HG03439 (cell line): ENCODE results near the gene SYNPO.

Source experiments
- ATAC-seq: cut with Tn5 transposase; IDR thresholded peaks from one replicate; pipeline ENCODE4 v1.9.1; 2021; ENCODE audit warnings: mild to moderate bottlenecking, moderate library complexity; ENCODE audit not compliant: unreplicated experiment

Gene SYNPO

DNA sequence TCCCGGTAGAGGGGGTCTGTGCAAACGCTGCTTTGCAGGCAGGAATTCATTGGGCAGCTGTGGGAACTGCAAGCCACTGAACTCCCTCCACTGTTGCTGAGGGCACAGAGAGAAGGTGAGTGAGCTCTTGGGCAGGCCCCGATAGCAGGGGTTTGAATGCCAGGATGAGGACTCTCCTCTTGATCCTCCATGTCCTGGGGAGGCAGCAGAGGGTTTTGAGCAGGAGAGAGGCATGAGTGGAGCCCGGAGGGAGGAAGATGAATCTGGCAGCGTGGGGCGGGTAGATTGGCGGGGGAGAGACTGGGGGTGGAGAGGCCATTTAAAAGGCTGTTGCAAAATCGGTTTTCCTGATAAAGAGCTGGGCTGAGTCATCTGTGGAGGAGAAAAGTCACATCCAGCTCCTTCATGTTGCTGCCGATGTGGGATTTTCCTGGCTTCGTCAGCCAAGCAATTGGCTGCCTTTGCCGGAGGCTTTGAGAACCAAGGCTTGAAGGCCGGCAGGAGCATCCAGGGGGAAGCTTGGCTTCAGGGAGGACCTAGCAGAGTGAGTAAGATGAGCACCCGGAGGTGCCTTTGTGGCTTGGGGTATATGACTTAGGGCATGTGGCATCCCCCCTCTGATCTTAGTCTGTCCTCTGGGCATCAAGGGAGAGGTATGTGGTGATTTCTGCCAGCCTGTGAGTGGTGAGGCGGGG lies at the start of gene SYNPO:
Gene SYNPO, plus strand, starts transcription at position 350 of the 695 bp plus-strand sequence. CDS start 7,616 bp downstream, outside the sequence.
- no peak for ATAC-seq

DNA sequence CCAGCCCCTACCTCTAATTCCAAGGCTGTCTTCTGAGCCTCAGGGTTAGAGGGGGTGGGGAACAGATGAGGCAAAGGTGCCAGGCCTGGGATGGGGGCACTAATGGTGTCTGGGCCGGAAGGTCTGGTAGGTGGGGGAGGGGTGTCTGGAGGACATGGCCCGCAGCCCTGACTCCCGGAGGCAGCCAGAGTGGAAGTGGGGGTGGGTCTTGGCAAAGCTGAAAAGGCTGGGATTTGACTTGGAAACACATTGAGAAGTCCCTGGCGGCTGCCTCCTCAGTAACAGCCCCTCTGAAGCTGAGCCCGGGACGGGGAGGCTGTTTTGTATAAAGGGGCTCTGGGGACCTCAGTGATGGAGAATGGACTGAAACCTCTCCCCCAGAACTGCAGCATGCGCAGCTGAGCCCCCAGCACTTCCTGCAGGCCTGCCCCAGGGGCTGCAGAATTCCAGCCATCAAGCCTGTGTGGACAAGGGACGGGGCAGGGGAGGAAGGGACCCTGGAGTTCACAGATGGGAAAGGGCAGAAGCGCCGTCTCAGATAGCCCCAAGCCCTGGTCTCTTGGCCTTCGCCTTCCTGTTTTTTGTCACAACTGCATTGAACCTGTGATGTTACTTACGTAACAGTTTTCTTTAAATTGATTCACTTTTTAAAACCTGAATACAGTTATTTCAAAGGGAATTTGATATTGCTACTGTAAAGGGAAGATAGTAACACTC lies 49.3 kb upstream of the SYNPO start:
- ATAC-seq: no peak

- ATAC-seq: no peak
Observed at GRCh38 chr5:150593593-150593992, 46.9 kb upstream of the SYNPO start.

DNA sequence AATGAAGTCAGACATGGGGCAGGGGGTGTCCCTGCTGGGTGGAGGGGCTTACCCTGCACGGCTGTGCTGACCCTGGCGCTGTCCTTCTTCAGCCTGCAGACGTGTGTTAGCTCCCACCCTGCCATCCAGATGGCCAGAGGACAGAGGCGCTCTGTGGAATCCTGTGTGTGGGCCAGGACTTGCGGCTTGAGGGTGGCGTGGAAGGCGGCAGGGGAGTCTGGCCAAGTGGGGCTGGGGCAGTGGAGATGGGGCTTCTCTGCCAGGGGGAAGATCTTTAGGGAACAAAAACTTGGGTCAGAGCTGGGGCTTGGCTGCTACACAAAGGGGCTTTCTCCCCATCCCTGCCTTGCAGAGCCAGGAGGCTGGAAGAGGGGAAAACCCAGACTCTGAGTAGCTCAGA lies 46.5 kb upstream of the SYNPO start:
- ATAC-seq: no peak

- no peak for ATAC-seq
Observed at GRCh38 chr5:150595466-150596031, 44.9 kb upstream of the SYNPO start.

DNA sequence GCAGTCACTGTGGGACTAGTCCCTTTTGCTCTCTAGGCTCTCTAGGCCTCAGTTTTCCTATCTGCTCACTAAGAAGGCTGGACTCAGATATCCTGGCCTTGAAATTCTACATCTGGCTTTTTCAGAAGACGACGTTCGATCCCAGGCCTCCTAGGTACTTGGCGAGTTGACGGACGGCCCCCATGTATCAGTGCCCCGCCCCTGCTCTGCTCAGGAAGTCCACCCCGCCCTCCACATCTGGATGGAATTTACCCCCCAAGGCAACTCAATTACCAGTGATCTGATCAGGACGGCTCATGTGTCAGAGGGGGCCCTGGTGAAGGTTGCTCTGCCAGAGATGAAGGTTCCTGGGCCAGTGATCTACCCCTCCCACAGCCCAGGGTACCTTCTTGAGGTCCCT lies 44.1 kb upstream of the SYNPO start:
- ATAC-seq: no peak

- ATAC-seq: no peak
Observed at GRCh38 chr5:150596826-150597225, 43.6 kb upstream of the SYNPO start.

DNA sequence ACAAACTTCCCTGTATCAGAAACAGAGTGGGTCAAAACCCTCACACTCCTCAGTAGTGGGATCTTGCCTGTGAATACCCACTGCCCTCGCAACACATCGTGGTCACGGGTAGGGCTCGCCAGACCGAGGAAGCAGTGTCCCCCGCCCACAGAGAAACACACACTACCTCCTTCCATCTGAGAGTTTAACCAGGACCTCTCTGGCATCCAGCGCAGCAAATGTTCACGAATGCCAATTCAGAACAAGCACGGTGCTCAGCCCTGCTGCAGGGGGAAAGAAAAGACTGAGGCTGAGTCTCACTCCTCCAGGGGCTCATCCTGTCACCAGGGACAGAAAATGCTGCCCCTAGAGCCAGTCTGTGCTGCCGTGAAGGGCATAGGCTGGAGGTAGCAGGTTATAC lies 42.5 kb upstream of the SYNPO start:
- no peak for ATAC-seq

DNA sequence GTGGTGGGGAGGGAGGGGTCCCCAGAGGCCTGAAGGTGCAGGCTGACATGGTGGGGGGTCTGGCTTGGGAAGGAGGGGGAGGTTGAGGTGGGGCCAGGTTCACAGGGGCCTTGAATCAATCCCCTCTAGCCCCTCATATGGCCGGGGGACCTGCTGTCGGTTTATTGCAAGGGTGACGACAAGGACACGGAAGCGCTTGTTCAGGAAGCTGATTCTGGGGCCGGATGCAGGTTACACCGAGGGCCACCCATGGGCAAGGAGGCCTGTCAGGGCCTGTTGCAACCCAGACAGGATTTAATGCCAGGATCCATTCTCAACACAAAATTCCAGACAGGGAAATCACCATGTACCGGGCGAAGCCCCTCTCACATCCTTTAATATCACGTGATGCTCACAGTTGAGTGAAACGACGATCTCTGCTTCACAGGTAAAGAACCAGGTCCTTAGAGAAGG lies 41.6 kb upstream of the SYNPO start:
- no peak for ATAC-seq

DNA sequence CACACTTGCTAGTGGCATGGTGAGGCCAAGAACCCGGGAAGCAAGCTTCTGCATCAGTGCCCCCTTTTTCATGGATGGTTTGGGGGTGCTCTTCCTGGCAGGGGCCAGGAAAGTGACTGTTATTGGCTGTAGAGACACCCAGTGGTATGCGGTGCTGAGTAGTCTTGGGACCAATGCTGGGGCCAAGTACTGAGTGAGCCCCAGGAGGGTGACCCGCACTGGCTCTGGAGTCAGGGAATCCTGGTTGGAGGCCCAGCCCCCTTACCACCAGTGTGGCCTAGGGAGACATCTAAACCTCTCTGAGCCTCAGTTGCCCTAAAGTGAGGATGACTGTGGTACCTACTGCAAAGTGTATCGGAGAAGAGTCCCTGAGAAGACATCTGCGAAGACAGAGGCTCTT lies 41.2 kb upstream of the SYNPO start:
- ATAC-seq: no peak

- no peak for ATAC-seq
Observed at GRCh38 chr5:150599917-150600511, 40.4 kb upstream of the SYNPO start.

GRCh38 chr5:150600616-150601490 lies 39.6 kb upstream of the SYNPO start:
- ATAC-seq: no peak

GRCh38 chr5:150601491-150602345 lies 38.7 kb upstream of the SYNPO start:
- no peak for ATAC-seq

DNA sequence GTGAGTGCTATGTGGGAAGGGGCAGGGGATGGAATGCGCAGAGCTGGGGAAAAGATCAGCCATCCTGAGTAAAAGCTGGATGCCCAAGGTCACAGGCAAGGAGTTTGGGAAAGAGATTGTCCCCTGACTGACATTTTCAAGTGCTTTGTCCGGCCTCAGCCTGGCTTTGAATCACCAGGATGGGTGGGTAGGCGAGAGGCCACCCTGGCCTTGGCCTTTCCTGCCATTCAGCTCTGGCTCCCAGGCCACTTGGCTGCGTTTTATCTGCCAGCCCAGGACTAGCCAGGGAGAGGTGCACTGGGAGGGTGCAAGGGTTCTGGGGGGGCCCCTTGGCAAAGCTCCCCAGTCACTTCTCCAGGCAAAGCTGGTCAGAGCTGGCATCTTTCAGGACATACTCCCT lies 37.4 kb upstream of the SYNPO start:
- ATAC-seq: no peak

DNA sequence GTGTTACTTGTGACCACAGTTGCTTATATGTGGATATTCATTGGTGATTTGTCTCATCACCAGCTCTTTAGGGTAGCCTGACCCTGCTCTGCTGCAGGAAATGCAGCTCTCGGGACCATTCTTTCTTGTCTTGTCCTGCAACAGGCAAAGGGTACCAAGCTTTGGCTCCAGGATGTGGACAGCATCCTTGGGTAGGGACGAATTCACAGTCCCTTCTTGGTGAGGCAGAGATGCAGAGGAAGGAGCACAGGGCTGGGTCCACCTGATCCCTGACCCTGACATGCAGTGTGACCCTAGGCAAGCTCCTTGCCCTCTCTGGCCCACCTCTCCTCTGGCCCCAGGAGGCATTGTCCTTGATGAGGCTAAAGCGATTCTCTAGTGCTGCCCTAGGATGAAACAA lies 37.0 kb upstream of the SYNPO start:
- no peak for ATAC-seq

GRCh38 chr5:150604010-150604409 lies 36.5 kb upstream of the SYNPO start:
- ATAC-seq: no peak

- ATAC-seq: no peak
Observed at GRCh38 chr5:150604894-150605440, 35.5 kb upstream of the SYNPO start.

GRCh38 chr5:150605546-150605945 lies 34.9 kb upstream of the SYNPO start:
- ATAC-seq: no peak

GRCh38 chr5:150606476-150606875 lies 34.0 kb upstream of the SYNPO start:
- ATAC-seq: no peak

GRCh38 chr5:150607105-150607504 lies 33.4 kb upstream of the SYNPO start:
- no peak for ATAC-seq
